Adrenal gland (tissue), 5 donors: ENCODE measurements around the gene RMND5A.

ENCODE experiments used
- CTCF ChIP-seq, 6 experiments: fragments of 450-650 bp in 4 of 6; fragments of 200-600 bp in 2 of 6; sonication (generic) in 1 of 6; IDR thresholded peaks; 1 replicate in 5 of 6; 2 replicates in 1 of 6; pipeline versions ENCODE4 v1.5.1 to v1.8.0; 2016 to 2021; ENCODE audit warnings: antibody characterized with exemption in 6 of 6, mild to moderate bottlenecking in 2 of 6, moderate library complexity in 1 of 6
- POLR2A ChIP-seq, 2 donors: fragments of 450-650 bp; IDR thresholded peaks; one replicate each; pipeline ENCODE4 v1.6.1; 2017; ENCODE audit warnings: antibody characterized with exemption in 2 of 2, mild to moderate bottlenecking in 2 of 2, moderate library complexity in 1 of 2
- donor health status: DM: no; HTN: no; CAD: no.

GRCh38 chr2:86791573-86791972 is 71.5 kb downstream of the RMND5A start:
- TF ChIP-seq CTCF (IDR thresholded peaks at IDR 0.05) (no peak), POLR2A (IDR thresholded peaks at IDR 0.05) (no peak)
